ENCODE data around the gene SVEP1. TPM values are rescaled to one million over a fixed set of nuclear protein-coding genes. Genes with fewer than 3 reads are reported as not detected.
"Not testable (repeated sequence)": the region's sequence is repeated elsewhere in the genome, so short reads cannot be mapped to it uniquely, and the experiment has no call there.

Gene SVEP1
- polyA plus RNA-seq, 1 experiment, result 34.8 TPM

GRCh38 chr9:110408598-110408997 is 170.9 kb downstream of the SVEP1 start:
- Histone ChIP-seq H3K27ac (ENCODE audit: low read depth, low read length) (no peak overlapping the region), H3K9me3 (ENCODE audit: control insufficient read depth, insufficient read depth, low read length) (no peaks in the 10 kb centered on the region), H3K27me3 (ENCODE audit: control insufficient read depth, insufficient read depth, low read length) (no peaks in the 10 kb centered on the region), H3K4me3 (ENCODE audit: low read depth, low read length) (no peak overlapping the region)
- ChIA-PET CTCF (no interaction called here), POLR2A (no interaction called here)
- DNase-seq (ENCODE audit: low read depth, low spot score), result no peak
- TF ChIP-seq CTCF (IDR thresholded peaks at IDR 0.05; ENCODE audit: low read depth, low read length), result no peak

GRCh38 chr9:110405858-110406443 is 173.6 kb downstream of the SVEP1 start:
- CTCF ChIA-PET, result no interaction called here

GRCh38 chr9:110404473-110404872 is 175.1 kb downstream of the SVEP1 start:
- no peak for TF ChIP-seq CTCF (IDR thresholded peaks at IDR 0.05; ENCODE audit: low read depth, low read length)
- Histone ChIP-seq H3K4me3 (ENCODE audit: low read depth, low read length) (no peak overlapping the region), H3K27me3 (ENCODE audit: control insufficient read depth, insufficient read depth, low read length) (no peaks in the 10 kb centered on the region), H3K27ac (ENCODE audit: low read depth, low read length) (no peak overlapping the region), H3K9me3 (ENCODE audit: control insufficient read depth, insufficient read depth, low read length) (no peaks in the 10 kb centered on the region)
- POLR2A ChIA-PET, result no interaction called here
- CTCF ChIA-PET, result no interaction called here
- no peak for DNase-seq (ENCODE audit: low read depth, low spot score)

More at GRCh38 chr9:110405858-110406443, 173.6 kb downstream of the SVEP1 start:
- no peak for DNase-seq (ENCODE audit: low read depth, low spot score)
- Histone ChIP-seq H3K27me3 (ENCODE audit: control insufficient read depth, insufficient read depth, low read length) (no peaks in the 10 kb centered on the region), H3K4me3 (ENCODE audit: low read depth, low read length) (no peak overlapping the region), H3K9me3 (ENCODE audit: control insufficient read depth, insufficient read depth, low read length) (no peaks in the 10 kb centered on the region), H3K27ac (ENCODE audit: low read depth, low read length) (no peak overlapping the region)
- TF ChIP-seq CTCF (IDR thresholded peaks at IDR 0.05; ENCODE audit: low read depth, low read length), result no peak
- POLR2A ChIA-PET, result no interaction called here

GRCh38 chr9:110399983-110400382 is 179.6 kb downstream of the SVEP1 start:
- no peak for DNase-seq (ENCODE audit: low read depth, low spot score)
- no peak overlapping the region for H3K4me3 ChIP-seq (ENCODE audit: low read depth, low read length)
- H3K27ac ChIP-seq (ENCODE audit: low read depth, low read length), result no peak overlapping the region
- H3K27me3 ChIP-seq (ENCODE audit: control insufficient read depth, insufficient read depth, low read length), result no peaks in the 10 kb centered on the region
- ChIA-PET POLR2A (no interaction called here), CTCF (no interaction called here)
- no peak for TF ChIP-seq CTCF (IDR thresholded peaks at IDR 0.05; ENCODE audit: low read depth, low read length)
- H3K9me3 ChIP-seq (ENCODE audit: control insufficient read depth, insufficient read depth, low read length), result no peaks in the 10 kb centered on the region

- H3K9me3 ChIP-seq (ENCODE audit: control insufficient read depth, insufficient read depth, low read length); H3K4me3 ChIP-seq (ENCODE audit: low read depth, low read length); DNase-seq (ENCODE audit: low read depth, low spot score); CTCF ChIA-PET; POLR2A ChIA-PET; H3K27ac ChIP-seq (ENCODE audit: low read depth, low read length); H3K27me3 ChIP-seq (ENCODE audit: control insufficient read depth, insufficient read depth, low read length): not testable (repeated sequence)
Measured at GRCh38 chr9:110398992-110399391, 180.5 kb downstream of the SVEP1 start.
